IMR-90 (cell line): Measurements from ENCODE around the gene SPECC1L. TPM values are rescaled to one million over a fixed set of nuclear protein-coding genes. Genes with fewer than 3 reads are reported as not detected.

Experiments used
- ATAC-seq: fragments of 200-7000 bp; cut with Tn5 transposase; 2 replicates; pipeline ENCODE4 v1.9.1; 2020; ENCODE audit warnings: low read depth, mild to moderate bottlenecking, moderate library complexity
- BruUV-seq: library from RNA; stranded (reverse); fragments of 400-500 nt; replicated peaks from 2 replicates; lab custom pipeline; 2021; lab: Mats Ljungman, UMichigan
- CTCF ChIA-PET: fragments of 300-600 bp; formaldehyde crosslinking; extraction: SDS; loops from one replicate; lab custom pipeline; 2021; ENCODE audit warnings: antibody characterized with exemption; lab: Yijun Ruan, JAX
- POLR2A ChIA-PET: fragments of 300-600 bp; sonication (Branson Sonifier 250); formaldehyde crosslinking; loops from one replicate; lab custom pipeline; 2022; ENCODE audit warnings: antibody characterized with exemption; ENCODE audit not compliant: unreplicated experiment; lab: Charles Lee
- DNase-seq: peaks from one replicate; pipeline ENCODE4 v3.0.0; 2013
- H2AFZ ChIP-seq: replicated peaks from 2 replicates; pipeline ENCODE3; 2013; ENCODE audit warnings: low read length, mild to moderate bottlenecking; ENCODE audit not compliant: poor library complexity
- H2AK5ac ChIP-seq: 2 replicates; pipeline ENCODE4 v1.6.1; 2013; ENCODE audit warnings: low read depth, low read length, inconsistent platforms
- H2AK9ac ChIP-seq: replicated peaks from 2 replicates; pipeline ENCODE3; 2013; ENCODE audit warnings: mild to moderate bottlenecking, low read depth, low read length, moderate library complexity; ENCODE audit not compliant: poor library complexity
- H2BK120ac ChIP-seq: 2 replicates; pipeline ENCODE4 v1.6.1; 2013; ENCODE audit warnings: low read depth, low read length, inconsistent platforms
- H2BK15ac ChIP-seq: 3 replicates; pipeline ENCODE4 v1.6.1; 2013; ENCODE audit warnings: low read depth, low read length, inconsistent platforms
- H2BK20ac ChIP-seq: 2 replicates; pipeline ENCODE4 v1.6.1; 2013; ENCODE audit warnings: low read depth, mild to moderate bottlenecking, inconsistent platforms, low read length, moderate library complexity
- H2BK5ac ChIP-seq: 2 replicates; pipeline ENCODE4 v1.6.1; 2013; ENCODE audit warnings: mild to moderate bottlenecking, low read depth, low read length, inconsistent platforms; ENCODE audit not compliant: poor library complexity, severe bottlenecking
- H3K14ac ChIP-seq: replicated peaks from 2 replicates; pipeline ENCODE4 v1.6.1; 2013; ENCODE audit warnings: low read depth, low read length, inconsistent platforms
- H3K18ac ChIP-seq: 2 replicates; pipeline ENCODE4 v1.6.1; 2013; ENCODE audit warnings: low read depth, low read length, control low read depth
- H3K23ac ChIP-seq: 2 replicates; pipeline ENCODE4 v1.6.1; 2013; ENCODE audit warnings: low read depth, low read length, inconsistent platforms
- H3K27ac ChIP-seq: 2 replicates; pipeline ENCODE4 v1.5.1; 2013; ENCODE audit warnings: mild to moderate bottlenecking, control low read depth, low read length; ENCODE audit not compliant: insufficient read depth
- H3K27me3 ChIP-seq: 2 replicates; pipeline ENCODE4 v1.6.1; 2013; ENCODE audit warnings: low read length; ENCODE audit not compliant: control insufficient read depth, insufficient read depth
- H3K36me3 ChIP-seq: 2 replicates; pipeline ENCODE4 v1.6.1; 2013; ENCODE audit warnings: low read length, mixed read lengths; ENCODE audit not compliant: control insufficient read depth, insufficient read depth
- H3K4ac ChIP-seq: 2 replicates; pipeline ENCODE4 v1.6.1; 2013; ENCODE audit warnings: low read depth, low read length, inconsistent platforms
- H3K4me1 ChIP-seq: 2 replicates; pipeline ENCODE4 v1.6.1; 2013; ENCODE audit warnings: low read length, mixed read lengths; ENCODE audit not compliant: control insufficient read depth, insufficient read depth
- H3K4me2 ChIP-seq: 2 replicates; pipeline ENCODE4 v1.6.1; 2013; ENCODE audit warnings: low read depth, mild to moderate bottlenecking, control low read depth, low read length, moderate library complexity
- H3K4me3 ChIP-seq: 2 replicates; pipeline ENCODE4 v1.5.1; 2013; ENCODE audit warnings: low read depth, mild to moderate bottlenecking, control low read depth, low read length, moderate library complexity; ENCODE audit not compliant: insufficient read depth
- H3K56ac ChIP-seq: 2 replicates; pipeline ENCODE4 v1.6.1; 2013; ENCODE audit warnings: low read length, inconsistent platforms; ENCODE audit not compliant: insufficient read depth; ENCODE audit errors: extremely low read depth
- H3K79me1 ChIP-seq, 2 experiments: 2 replicates each; pipeline ENCODE4 v1.6.1; 2013; ENCODE audit warnings: low read length in 2 of 2, inconsistent platforms in 1 of 2, low read depth in 1 of 2
- H3K9ac ChIP-seq: 2 replicates; pipeline ENCODE4 v1.6.1; 2013; ENCODE audit warnings: low read depth, low read length, control low read depth
- H3K9me1 ChIP-seq: 2 replicates; pipeline ENCODE4 v1.6.1; 2013; ENCODE audit warnings: low read length, inconsistent platforms; ENCODE audit not compliant: insufficient read depth
- H3K9me3 ChIP-seq: 2 replicates; pipeline ENCODE4 v1.6.1; 2013; ENCODE audit warnings: low read length; ENCODE audit not compliant: control insufficient read depth, insufficient read depth
- H4K20me1 ChIP-seq: 2 replicates; pipeline ENCODE4 v1.6.1; 2013; ENCODE audit warnings: low read length, inconsistent platforms; ENCODE audit not compliant: insufficient read depth
- H4K5ac ChIP-seq: 2 replicates; pipeline ENCODE4 v1.6.1; 2013; ENCODE audit warnings: mild to moderate bottlenecking, low read depth, low read length, control low read depth
- H4K8ac ChIP-seq, 2 experiments: 2 replicates each; pipeline ENCODE4 v1.6.1; 2013; ENCODE audit warnings: low read depth in 2 of 2, low read length in 2 of 2, control low read depth in 1 of 2, inconsistent platforms in 1 of 2
- H4K91ac ChIP-seq: 2 replicates; pipeline ENCODE4 v1.6.1; 2013; ENCODE audit warnings: low read depth, low read length, inconsistent platforms; ENCODE audit not compliant: insufficient read depth
- BHLHE40 ChIP-seq: fragments of 150-350 bp; IDR thresholded peaks from 2 replicates; pipeline ENCODE4 v1.6.1; 2016; ENCODE audit warnings: mild to moderate bottlenecking, low read depth, low read length
- CEBPB ChIP-seq: IDR thresholded peaks from 2 replicates; pipeline ENCODE4 v1.6.1; 2012; ENCODE audit warnings: low read depth, low read length, improper control_type of control experiment
- CHD1 ChIP-seq: IDR thresholded peaks from 2 replicates; pipeline ENCODE4 v1.6.1; 2012; ENCODE audit warnings: low read depth, low read length, improper control_type of control experiment
- FOS ChIP-seq: fragments of 150-350 bp; IDR thresholded peaks from 2 replicates; pipeline ENCODE4 v1.6.1; 2016; ENCODE audit warnings: low read depth, low read length
- MAFK ChIP-seq: IDR thresholded peaks from 2 replicates; pipeline ENCODE4 v1.6.1; 2012; ENCODE audit warnings: low read depth, low read length, improper control_type of control experiment
- MAZ ChIP-seq: IDR thresholded peaks from 2 replicates; pipeline ENCODE4 v1.6.1; 2012; ENCODE audit warnings: low read depth, mild to moderate bottlenecking, low read length, improper control_type of control experiment, moderate library complexity, borderline replicate concordance
- MXI1 ChIP-seq: IDR thresholded peaks from 2 replicates; pipeline ENCODE4 v1.6.1; 2012; ENCODE audit warnings: low read depth, mild to moderate bottlenecking, low read length, moderate library complexity, borderline replicate concordance
- NFE2L2 ChIP-seq: fragments of 150-350 bp; IDR thresholded peaks from 2 replicates; pipeline ENCODE4 v1.6.1; 2016; ENCODE audit warnings: low read depth, mild to moderate bottlenecking, low read length
- POLR2A ChIP-seq: IDR thresholded peaks from 2 replicates; pipeline ENCODE4 v1.6.1; 2012; ENCODE audit warnings: mild to moderate bottlenecking, low read depth, low read length
- RAD21 ChIP-seq: IDR thresholded peaks from 2 replicates; pipeline ENCODE4 v1.6.1; 2012; ENCODE audit warnings: low read length, improper control_type of control experiment
- RCOR1 ChIP-seq: IDR thresholded peaks from 2 replicates; pipeline ENCODE4 v1.6.1; 2012; ENCODE audit warnings: mild to moderate bottlenecking, low read length, improper control_type of control experiment; ENCODE audit not compliant: insufficient replicate concordance
- RFX5 ChIP-seq: IDR thresholded peaks from 2 replicates; pipeline ENCODE4 v1.8.0; 2012; ENCODE audit warnings: low read depth, mild to moderate bottlenecking, low read length, moderate library complexity
- SMC3 ChIP-seq: fragments of 150-350 bp; IDR thresholded peaks from 2 replicates; pipeline ENCODE4 v1.6.1; 2016; ENCODE audit warnings: low read depth, mild to moderate bottlenecking, antibody characterized with exemption, low read length, moderate library complexity
- WGBS, 2 experiments: methylation state at CpG; one replicate each; pipeline versions ENCODE4 v1.1.5 to v1.1.7; 2013; ENCODE audit warnings: missing lambda C conversion rate in 2 of 2; ENCODE audit not compliant: insufficient read length in 1 of 2; ENCODE audit errors: extremely low coverage in 2 of 2; 5-methylcytosine and 5-hydroxymethylcytosine counted together
- dilution Hi-C: fragments of 300-500 bp; cut with HindIII; formaldehyde crosslinking; loops from one replicate; pipeline ENCODE4 v1.14.3; 2018; ENCODE audit warnings: low sequenced_read_pairs; ENCODE audit not compliant: unreplicated experiment
- in situ Hi-C: fragments of 300-500 bp; cut with MboI; formaldehyde crosslinking; loops from 3 replicates; pipeline ENCODE4 v1.14.3; 2019; ENCODE audit warnings: low sequenced_read_pairs, inconsistent platforms, mixed read lengths
- intact Hi-C: fragments of 100-400 bp; cut with micrococcal nuclease; formaldehyde crosslinking; loops from 2 replicates; pipeline ENCODE4 v1.10.0; 2022
- polyA plus RNA-seq, 3 experiments: library from polyadenylated mRNA; depleted of rRNA; stranded (reverse); fragments of >200 nt; gene quantifications; 2 replicates each; pipeline ENCODE4 v1.2.3, GENCODE V29; 2012; ENCODE audit warnings: low replicate concordance in 1 of 3
- total RNA-seq: library from RNA; depleted of rRNA; stranded (reverse); fragments of >200 nt; gene quantifications from 2 replicates; pipeline ENCODE4 v1.2.3, GENCODE V29; 2012
- TF ChIP-seq, protein P1 (sequence below): fragments of 150-350 bp; IDR thresholded peaks from 2 replicates; pipeline ENCODE4 v1.6.1; 2016; ENCODE audit warnings: low read depth, mild to moderate bottlenecking, low read length, moderate library complexity, borderline replicate concordance
- TF ChIP-seq, protein P2 (sequence below): conservative IDR thresholded peaks from 2 replicates; pipeline ENCODE4 v1.5.1; 2012; ENCODE audit warnings: mild to moderate bottlenecking, low read depth, low read length, improper control_type of control experiment
- TF ChIP-seq, protein P3 (sequence below): fragments of 150-350 bp; IDR thresholded peaks from 2 replicates; pipeline ENCODE4 v1.6.1; 2017; ENCODE audit warnings: mild to moderate bottlenecking, antibody characterized with exemption, low read length, low read depth

Gene SPECC1L
- total and polyA plus RNA-seq, 2 of the 4 experiments (the other 2 are of a cell fraction), result 18.7 to 44.1 TPM

DNA sequence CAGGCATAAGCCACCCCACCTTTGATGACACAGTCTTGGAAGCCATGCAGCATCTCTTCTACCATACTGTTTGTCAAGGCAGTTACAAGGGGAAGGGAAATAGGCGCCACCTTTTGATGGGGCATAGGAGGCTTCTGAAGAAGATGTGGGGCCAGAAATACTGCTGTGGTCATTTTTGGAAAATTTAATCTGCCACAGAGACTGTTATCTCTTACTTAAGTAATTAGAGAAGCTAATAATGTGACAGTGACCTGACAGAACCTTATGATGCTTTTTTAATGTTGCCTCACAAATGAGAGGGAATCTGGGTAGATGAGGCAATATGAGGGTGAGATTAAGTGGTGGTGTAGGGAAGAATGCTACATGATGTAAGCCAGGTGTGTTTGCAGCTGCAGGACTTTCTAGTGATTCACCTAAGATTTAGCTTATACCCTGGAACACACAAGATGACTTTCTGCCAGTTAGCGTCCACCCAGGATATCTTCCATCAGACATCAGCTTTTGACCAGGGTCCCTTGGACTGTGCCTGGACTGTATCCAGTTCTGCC, 122.5 kb downstream of the SPECC1L start:
- WGBS, 2 experiments, result no CpG with 5 or more reads among the region's 2 CpGs
- Histone ChIP-seq H2BK20ac (no peak overlapping the region), H3K36me3 (peaks cover 7% of the 10 kb centered on the region), H4K91ac (no peak overlapping the region), H3K23ac (peak overlapping the region; percentile 13; the same call in 1 of the 2 replicates), H2AK5ac (0 out of 2 replicates have a peak overlapping the region, but pooled peaks have one; percentile 25), H2BK15ac (no peak overlapping the region), H2AFZ (no peak overlapping the region), H3K9me1 (peaks cover 18% of the 10 kb centered on the region), H3K9ac (no peak overlapping the region), H4K20me1 (no peaks in the 10 kb centered on the region), H4K5ac (no peak overlapping the region), H3K4me1 (peaks cover 20% of the 10 kb centered on the region), H3K56ac (no peak overlapping the region), H2BK120ac (no peak overlapping the region), H3K27me3 (no peaks in the 10 kb centered on the region), H3K4me2 (no peak overlapping the region), H3K9me3 (no peaks in the 10 kb centered on the region), H2BK5ac (no peak overlapping the region), H3K27ac (no peak overlapping the region), H4K8ac (no peak overlapping the region), H3K18ac (no peak overlapping the region), H3K14ac (no peak overlapping the region), H3K4ac (peak overlapping the region; percentile 0; the same call in 1 of the 2 replicates), H3K79me1 (peaks cover 12 to 65% of the 10 kb centered on the region in 2 experiments), H3K4me3 (no peak overlapping the region), H2AK9ac (no peak overlapping the region)
- BruUV-seq, result no TSS peak
- TF ChIP-seq MXI1 (no peak), CEBPB (no peak), BHLHE40 (no peak), SMC3 (no peak), RFX5 (no peak), MAFK (no peak), NFE2L2 (no peak), FOS (no peak), RAD21 (no peak), POLR2A (no peak), CHD1 (no peak), RCOR1 (no peak), MAZ (no peak)
- TF ChIP-seq, protein P1, sequence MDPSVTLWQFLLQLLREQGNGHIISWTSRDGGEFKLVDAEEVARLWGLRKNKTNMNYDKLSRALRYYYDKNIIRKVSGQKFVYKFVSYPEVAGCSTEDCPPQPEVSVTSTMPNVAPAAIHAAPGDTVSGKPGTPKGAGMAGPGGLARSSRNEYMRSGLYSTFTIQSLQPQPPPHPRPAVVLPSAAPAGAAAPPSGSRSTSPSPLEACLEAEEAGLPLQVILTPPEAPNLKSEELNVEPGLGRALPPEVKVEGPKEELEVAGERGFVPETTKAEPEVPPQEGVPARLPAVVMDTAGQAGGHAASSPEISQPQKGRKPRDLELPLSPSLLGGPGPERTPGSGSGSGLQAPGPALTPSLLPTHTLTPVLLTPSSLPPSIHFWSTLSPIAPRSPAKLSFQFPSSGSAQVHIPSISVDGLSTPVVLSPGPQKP, result no peak
- TF ChIP-seq, protein P2, sequence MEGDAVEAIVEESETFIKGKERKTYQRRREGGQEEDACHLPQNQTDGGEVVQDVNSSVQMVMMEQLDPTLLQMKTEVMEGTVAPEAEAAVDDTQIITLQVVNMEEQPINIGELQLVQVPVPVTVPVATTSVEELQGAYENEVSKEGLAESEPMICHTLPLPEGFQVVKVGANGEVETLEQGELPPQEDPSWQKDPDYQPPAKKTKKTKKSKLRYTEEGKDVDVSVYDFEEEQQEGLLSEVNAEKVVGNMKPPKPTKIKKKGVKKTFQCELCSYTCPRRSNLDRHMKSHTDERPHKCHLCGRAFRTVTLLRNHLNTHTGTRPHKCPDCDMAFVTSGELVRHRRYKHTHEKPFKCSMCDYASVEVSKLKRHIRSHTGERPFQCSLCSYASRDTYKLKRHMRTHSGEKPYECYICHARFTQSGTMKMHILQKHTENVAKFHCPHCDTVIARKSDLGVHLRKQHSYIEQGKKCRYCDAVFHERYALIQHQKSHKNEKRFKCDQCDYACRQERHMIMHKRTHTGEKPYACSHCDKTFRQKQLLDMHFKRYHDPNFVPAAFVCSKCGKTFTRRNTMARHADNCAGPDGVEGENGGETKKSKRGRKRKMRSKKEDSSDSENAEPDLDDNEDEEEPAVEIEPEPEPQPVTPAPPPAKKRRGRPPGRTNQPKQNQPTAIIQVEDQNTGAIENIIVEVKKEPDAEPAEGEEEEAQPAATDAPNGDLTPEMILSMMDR, result no peak
- TF ChIP-seq, protein P3, sequence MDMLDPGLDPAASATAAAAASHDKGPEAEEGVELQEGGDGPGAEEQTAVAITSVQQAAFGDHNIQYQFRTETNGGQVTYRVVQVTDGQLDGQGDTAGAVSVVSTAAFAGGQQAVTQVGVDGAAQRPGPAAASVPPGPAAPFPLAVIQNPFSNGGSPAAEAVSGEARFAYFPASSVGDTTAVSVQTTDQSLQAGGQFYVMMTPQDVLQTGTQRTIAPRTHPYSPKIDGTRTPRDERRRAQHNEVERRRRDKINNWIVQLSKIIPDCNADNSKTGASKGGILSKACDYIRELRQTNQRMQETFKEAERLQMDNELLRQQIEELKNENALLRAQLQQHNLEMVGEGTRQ, result no peak
- DNase-seq (no peak), ATAC-seq (no peak)
- ChIA-PET POLR2A (no interaction called here), CTCF (no interaction called here)
- intact Hi-C loops (no loop called here), in situ Hi-C loops (no loop called here), dilution Hi-C loops (no loop called here)
